HepG2 (cell line): ENCODE results near the gene ASH1L. TPM values are rescaled to one million over a fixed set of nuclear protein-coding genes. Genes with fewer than 3 reads are reported as not detected.

ENCODE experiments used
- GATAD1 ChIP-seq: IDR thresholded peaks from 2 replicates; pipeline ENCODE4 v1.6.1; 2016; ENCODE audit warnings: missing genetic modification reagents, missing compliant biosample characterization
- MZF1 ChIP-seq: sonication (generic); formaldehyde crosslinking; IDR thresholded peaks from 2 replicates; pipeline ENCODE4 v1.8.1; 2023; ENCODE audit warnings: mild to moderate bottlenecking, missing genetic modification reagents, borderline replicate concordance
- RFX1 ChIP-seq: fragments of 450-650 bp; IDR thresholded peaks from 2 replicates; pipeline ENCODE4 v1.6.1; 2017
- SRF ChIP-seq: IDR thresholded peaks from 2 replicates; pipeline ENCODE4 v1.6.1; 2011; ENCODE audit warnings: mild to moderate bottlenecking, low read depth, low read length, moderate library complexity
- ZMYM4 ChIP-seq: sonication (generic); formaldehyde crosslinking; IDR thresholded peaks from 2 replicates; pipeline ENCODE4 v1.8.1; 2023; ENCODE audit warnings: mild to moderate bottlenecking, missing genetic modification reagents
- ZNF136 ChIP-seq: sonication (generic); formaldehyde crosslinking; IDR thresholded peaks from 2 replicates; pipeline ENCODE4 v1.8.1; 2022; ENCODE audit warnings: low read depth, mild to moderate bottlenecking, moderate library complexity, missing genetic modification reagents
- ZNF274 ChIP-seq: sonication (generic); formaldehyde crosslinking; IDR thresholded peaks from 2 replicates; pipeline ENCODE4 v1.5.1; 2020; ENCODE audit warnings: mild to moderate bottlenecking, missing genetic modification reagents
- ZNF577 ChIP-seq: sonication (generic); formaldehyde crosslinking; IDR thresholded peaks from 2 replicates; pipeline ENCODE4 v1.4.0; 2020; ENCODE audit warnings: mild to moderate bottlenecking, low read depth, missing genetic modification reagents, borderline replicate concordance
- ZNF772 ChIP-seq: sonication (generic); formaldehyde crosslinking; IDR thresholded peaks from 2 replicates; pipeline ENCODE4 v1.5.0; 2020; ENCODE audit warnings: mild to moderate bottlenecking, missing genetic modification reagents
- polyA plus RNA-seq, 8 experiments: library from polyadenylated mRNA; depleted of rRNA in 3 of 8; stranded (reverse) in 7 of 8; unstranded in 1 of 8; fragments of >200 nt; fragmentation: Illumina TruSeq in 4 of 8; extraction: Trizol in 4 of 8; gene quantifications; 2 replicates each; pipeline versions ENCODE4 v1.2.1 to v1.2.3, GENCODE V29; 2011 to 2016; ENCODE audit warnings: low read depth in 4 of 8, missing spikeins in 1 of 8, mixed read lengths in 1 of 8; ENCODE audit not compliant: insufficient read depth in 1 of 8
- total RNA-seq, 5 experiments: library from RNA; depleted of rRNA; stranded (reverse); fragments of >200 nt; fragmentation: Illumina TruSeq; extraction: Trizol; gene quantifications; 2 replicates each; pipeline ENCODE4 v1.2.3, GENCODE V29; 2016; ENCODE audit warnings: low read depth in 1 of 5
- TF ChIP-seq, protein P1 (sequence below): sonication (generic); formaldehyde crosslinking; IDR thresholded peaks from 2 replicates; pipeline ENCODE4 v1.5.0; 2020; ENCODE audit warnings: mild to moderate bottlenecking, missing genetic modification reagents, borderline replicate concordance
- TF ChIP-seq, protein P2 (sequence below): sonication (generic); formaldehyde crosslinking; IDR thresholded peaks from 2 replicates; pipeline ENCODE4 v1.5.0; 2020; ENCODE audit warnings: missing genetic modification reagents
- TF ChIP-seq, protein P3 (sequence below): sonication (generic); formaldehyde crosslinking; IDR thresholded peaks from 2 replicates; pipeline ENCODE4 v1.4.0; 2020; ENCODE audit warnings: mild to moderate bottlenecking, low read depth, missing genetic modification reagents
- TF ChIP-seq, protein P4 (sequence below), 2 experiments: sonication (generic) in 1 of 2; formaldehyde crosslinking in 1 of 2; IDR thresholded peaks; 2 replicates each; pipeline versions ENCODE4 v1.5.1 to v1.6.1; 2011 to 2020; ENCODE audit warnings: borderline replicate concordance in 1 of 2, low read depth in 1 of 2, low read length in 1 of 2, mild to moderate bottlenecking in 1 of 2, missing genetic modification reagents in 1 of 2, moderate library complexity in 1 of 2
- TF ChIP-seq, protein P5 (sequence below): sonication (generic); formaldehyde crosslinking; IDR thresholded peaks from 2 replicates; pipeline ENCODE4 v1.4.0; 2020; ENCODE audit warnings: missing genetic modification reagents; ENCODE audit errors: not compliant biosample characterization

The ASH1L gene
- total and polyA plus RNA-seq, 2 of the 13 experiments (the other 11 are each of a cell fraction or from before 2014, with no cell fraction given), result 10.2 to 15.3 TPM

DNA sequence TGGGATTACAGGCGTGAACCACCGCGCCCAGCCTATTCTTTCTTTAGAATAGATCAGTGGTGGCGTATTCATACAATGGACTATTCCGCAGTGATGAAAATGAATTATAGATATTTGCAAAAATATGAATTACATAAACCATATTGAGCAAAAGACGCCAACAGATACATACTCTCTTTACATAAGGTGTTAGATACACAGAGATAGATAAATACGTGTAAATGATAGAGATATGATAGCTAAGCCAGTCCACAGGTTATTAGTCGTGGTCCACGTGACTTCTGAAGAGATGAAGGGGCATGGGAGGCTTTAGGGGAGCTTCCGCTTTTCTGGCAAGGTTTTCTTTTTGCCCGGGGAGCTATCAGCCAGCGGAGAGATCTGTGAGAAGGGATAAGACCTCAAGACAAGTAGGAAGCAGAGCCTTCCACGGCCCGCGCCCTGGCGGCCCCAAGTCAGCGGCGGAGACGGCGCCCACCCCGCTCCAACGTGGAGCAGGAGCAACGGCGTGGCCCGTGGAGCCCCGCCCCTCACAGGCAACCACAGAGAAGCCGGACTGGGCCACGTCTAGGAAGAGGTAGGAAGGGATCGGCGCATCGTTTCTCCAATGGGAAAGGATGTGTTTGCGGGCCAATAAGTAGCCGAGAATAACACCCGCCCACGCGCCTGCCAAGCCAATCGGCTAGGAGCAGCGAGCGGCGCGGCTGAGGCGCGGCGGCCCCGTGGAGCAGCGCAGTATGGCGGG lies 47.1 kb upstream of the ASH1L start, which contains the start of gene MSTO1 (continued):
- TF ChIP-seq ZNF136 (CRISPR knock-in tag), result no peak
- TF ChIP-seq SRF, result no peak
- TF ChIP-seq RFX1, result no peak
- TF ChIP-seq, protein P1, sequence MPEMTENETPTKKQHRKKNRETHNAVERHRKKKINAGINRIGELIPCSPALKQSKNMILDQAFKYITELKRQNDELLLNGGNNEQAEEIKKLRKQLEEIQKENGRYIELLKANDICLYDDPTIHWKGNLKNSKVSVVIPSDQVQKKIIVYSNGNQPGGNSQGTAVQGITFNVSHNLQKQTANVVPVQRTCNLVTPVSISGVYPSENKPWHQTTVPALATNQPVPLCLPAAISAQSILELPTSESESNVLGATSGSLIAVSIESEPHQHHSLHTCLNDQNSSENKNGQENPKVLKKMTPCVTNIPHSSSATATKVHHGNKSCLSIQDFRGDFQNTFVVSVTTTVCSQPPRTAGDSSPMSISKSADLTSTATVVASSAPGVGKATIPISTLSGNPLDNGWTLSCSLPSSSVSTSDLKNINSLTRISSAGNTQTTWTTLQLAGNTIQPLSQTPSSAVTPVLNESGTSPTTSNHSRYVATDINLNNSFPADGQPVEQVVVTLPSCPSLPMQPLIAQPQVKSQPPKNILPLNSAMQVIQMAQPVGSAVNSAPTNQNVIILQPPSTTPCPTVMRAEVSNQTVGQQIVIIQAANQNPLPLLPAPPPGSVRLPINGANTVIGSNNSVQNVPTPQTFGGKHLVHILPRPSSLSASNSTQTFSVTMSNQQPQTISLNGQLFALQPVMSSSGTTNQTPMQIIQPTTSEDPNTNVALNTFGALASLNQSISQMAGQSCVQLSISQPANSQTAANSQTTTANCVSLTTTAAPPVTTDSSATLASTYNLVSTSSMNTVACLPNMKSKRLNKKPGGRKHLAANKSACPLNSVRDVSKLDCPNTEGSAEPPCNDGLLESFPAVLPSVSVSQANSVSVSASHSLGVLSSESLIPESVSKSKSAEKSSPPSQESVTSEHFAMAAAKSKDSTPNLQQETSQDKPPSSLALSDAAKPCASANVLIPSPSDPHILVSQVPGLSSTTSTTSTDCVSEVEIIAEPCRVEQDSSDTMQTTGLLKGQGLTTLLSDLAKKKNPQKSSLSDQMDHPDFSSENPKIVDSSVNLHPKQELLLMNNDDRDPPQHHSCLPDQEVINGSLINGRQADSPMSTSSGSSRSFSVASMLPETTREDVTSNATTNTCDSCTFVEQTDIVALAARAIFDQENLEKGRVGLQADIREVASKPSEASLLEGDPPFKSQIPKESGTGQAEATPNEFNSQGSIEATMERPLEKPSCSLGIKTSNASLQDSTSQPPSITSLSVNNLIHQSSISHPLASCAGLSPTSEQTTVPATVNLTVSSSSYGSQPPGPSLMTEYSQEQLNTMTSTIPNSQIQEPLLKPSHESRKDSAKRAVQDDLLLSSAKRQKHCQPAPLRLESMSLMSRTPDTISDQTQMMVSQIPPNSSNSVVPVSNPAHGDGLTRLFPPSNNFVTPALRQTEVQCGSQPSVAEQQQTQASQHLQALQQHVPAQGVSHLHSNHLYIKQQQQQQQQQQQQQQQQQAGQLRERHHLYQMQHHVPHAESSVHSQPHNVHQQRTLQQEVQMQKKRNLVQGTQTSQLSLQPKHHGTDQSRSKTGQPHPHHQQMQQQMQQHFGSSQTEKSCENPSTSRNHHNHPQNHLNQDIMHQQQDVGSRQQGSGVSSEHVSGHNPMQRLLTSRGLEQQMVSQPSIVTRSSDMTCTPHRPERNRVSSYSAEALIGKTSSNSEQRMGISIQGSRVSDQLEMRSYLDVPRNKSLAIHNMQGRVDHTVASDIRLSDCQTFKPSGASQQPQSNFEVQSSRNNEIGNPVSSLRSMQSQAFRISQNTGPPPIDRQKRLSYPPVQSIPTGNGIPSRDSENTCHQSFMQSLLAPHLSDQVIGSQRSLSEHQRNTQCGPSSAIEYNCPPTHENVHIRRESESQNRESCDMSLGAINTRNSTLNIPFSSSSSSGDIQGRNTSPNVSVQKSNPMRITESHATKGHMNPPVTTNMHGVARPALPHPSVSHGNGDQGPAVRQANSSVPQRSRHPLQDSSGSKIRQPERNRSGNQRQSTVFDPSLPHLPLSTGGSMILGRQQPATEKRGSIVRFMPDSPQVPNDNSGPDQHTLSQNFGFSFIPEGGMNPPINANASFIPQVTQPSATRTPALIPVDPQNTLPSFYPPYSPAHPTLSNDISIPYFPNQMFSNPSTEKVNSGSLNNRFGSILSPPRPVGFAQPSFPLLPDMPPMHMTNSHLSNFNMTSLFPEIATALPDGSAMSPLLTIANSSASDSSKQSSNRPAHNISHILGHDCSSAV, result no peak
- TF ChIP-seq, protein P2, sequence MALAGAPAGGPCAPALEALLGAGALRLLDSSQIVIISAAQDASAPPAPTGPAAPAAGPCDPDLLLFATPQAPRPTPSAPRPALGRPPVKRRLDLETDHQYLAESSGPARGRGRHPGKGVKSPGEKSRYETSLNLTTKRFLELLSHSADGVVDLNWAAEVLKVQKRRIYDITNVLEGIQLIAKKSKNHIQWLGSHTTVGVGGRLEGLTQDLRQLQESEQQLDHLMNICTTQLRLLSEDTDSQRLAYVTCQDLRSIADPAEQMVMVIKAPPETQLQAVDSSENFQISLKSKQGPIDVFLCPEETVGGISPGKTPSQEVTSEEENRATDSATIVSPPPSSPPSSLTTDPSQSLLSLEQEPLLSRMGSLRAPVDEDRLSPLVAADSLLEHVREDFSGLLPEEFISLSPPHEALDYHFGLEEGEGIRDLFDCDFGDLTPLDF (CRISPR knock-in tag), result no peak
- TF ChIP-seq, protein P3, sequence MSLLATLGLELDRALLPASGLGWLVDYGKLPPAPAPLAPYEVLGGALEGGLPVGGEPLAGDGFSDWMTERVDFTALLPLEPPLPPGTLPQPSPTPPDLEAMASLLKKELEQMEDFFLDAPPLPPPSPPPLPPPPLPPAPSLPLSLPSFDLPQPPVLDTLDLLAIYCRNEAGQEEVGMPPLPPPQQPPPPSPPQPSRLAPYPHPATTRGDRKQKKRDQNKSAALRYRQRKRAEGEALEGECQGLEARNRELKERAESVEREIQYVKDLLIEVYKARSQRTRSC (CRISPR knock-in tag), result no peak
- TF ChIP-seq ZNF772 (CRISPR knock-in tag), result no peak
- TF ChIP-seq, protein P4, sequence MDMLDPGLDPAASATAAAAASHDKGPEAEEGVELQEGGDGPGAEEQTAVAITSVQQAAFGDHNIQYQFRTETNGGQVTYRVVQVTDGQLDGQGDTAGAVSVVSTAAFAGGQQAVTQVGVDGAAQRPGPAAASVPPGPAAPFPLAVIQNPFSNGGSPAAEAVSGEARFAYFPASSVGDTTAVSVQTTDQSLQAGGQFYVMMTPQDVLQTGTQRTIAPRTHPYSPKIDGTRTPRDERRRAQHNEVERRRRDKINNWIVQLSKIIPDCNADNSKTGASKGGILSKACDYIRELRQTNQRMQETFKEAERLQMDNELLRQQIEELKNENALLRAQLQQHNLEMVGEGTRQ (IDR thresholded peaks at IDR 0.05; ENCODE audit: low read depth, low read length), result peak; percentile 65
- TF ChIP-seq, protein P4 (CRISPR knock-in tag; IDR thresholded peaks at IDR 0.05; ENCODE audit: borderline replicate concordance), result peak; percentile 82; the same call in 1 of the 2 replicates
- no peak for TF ChIP-seq MZF1 (CRISPR knock-in tag)
- peak; percentile 64; the same call in 1 of the 2 replicates for TF ChIP-seq ZMYM4 (CRISPR knock-in tag)
- TF ChIP-seq ZNF577 (CRISPR knock-in tag), result no peak
- TF ChIP-seq ZNF274, result no peak
- peak; percentile 82 for TF ChIP-seq GATAD1
- TF ChIP-seq, protein P5, sequence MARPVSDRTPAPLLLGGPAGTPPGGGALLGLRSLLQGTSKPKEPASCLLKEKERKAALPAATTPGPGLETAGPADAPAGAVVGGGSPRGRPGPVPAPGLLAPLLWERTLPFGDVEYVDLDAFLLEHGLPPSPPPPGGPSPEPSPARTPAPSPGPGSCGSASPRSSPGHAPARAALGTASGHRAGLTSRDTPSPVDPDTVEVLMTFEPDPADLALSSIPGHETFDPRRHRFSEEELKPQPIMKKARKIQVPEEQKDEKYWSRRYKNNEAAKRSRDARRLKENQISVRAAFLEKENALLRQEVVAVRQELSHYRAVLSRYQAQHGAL (CRISPR knock-in tag), result no peak
